Smooth muscle cell (in vitro differentiated cells): ENCODE results near the gene IGFL3. TPM values are rescaled to one million over a fixed set of nuclear protein-coding genes. Genes with fewer than 3 reads are reported as not detected.
A peak's percentile ranks its signal among the peaks of the same experiment; 100 is the strongest.

ENCODE experiments used
- DNase-seq: peaks from one replicate; lab custom pipeline; 2025; ENCODE audit not compliant: unreplicated experiment; lab: John Stamatoyannopoulos, UW
- H2AFZ ChIP-seq: fragments of 200-600 bp; sonication (generic); 2 replicates; pipeline ENCODE4 v1.6.0; 2016; ENCODE audit warnings: antibody characterized with exemption, low read depth, mild to moderate bottlenecking
- H3F3A ChIP-seq: fragments of 200-600 bp; sonication (generic); 2 replicates; pipeline ENCODE4 v1.6.0; 2017; ENCODE audit warnings: antibody characterized with exemption, low read depth
- H3K27ac ChIP-seq: fragments of 200-600 bp; sonication (generic); 2 replicates; pipeline ENCODE4 v1.5.1; 2016; ENCODE audit warnings: low read depth, mild to moderate bottlenecking
- H3K27me3 ChIP-seq: fragments of 200-600 bp; sonication (generic); 2 replicates; pipeline ENCODE4 v1.6.1; 2016; ENCODE audit warnings: low read depth, mild to moderate bottlenecking
- H3K36me3 ChIP-seq: fragments of 200-600 bp; sonication (generic); 2 replicates; pipeline ENCODE4 v1.5.1; 2016; ENCODE audit warnings: low read depth
- H3K4me1 ChIP-seq: fragments of 200-600 bp; sonication (generic); 2 replicates; pipeline ENCODE4 v1.5.1; 2016; ENCODE audit warnings: low read depth
- H3K4me2 ChIP-seq: fragments of 200-600 bp; sonication (generic); 2 replicates; pipeline ENCODE4 v1.6.0; 2016; ENCODE audit warnings: mild to moderate bottlenecking
- H3K4me3 ChIP-seq: fragments of 200-600 bp; sonication (generic); 2 replicates; pipeline ENCODE4 v1.5.1; 2016; ENCODE audit warnings: mild to moderate bottlenecking
- H3K79me2 ChIP-seq: fragments of 200-600 bp; sonication (generic); 2 replicates; pipeline ENCODE4 v1.6.0; 2016; ENCODE audit warnings: low read depth, mild to moderate bottlenecking
- H3K9ac ChIP-seq: fragments of 200-600 bp; sonication (generic); 2 replicates; pipeline ENCODE4 v1.6.0; 2016; ENCODE audit warnings: low read depth
- H3K9me3 ChIP-seq: fragments of 200-600 bp; sonication (generic); replicated peaks from 2 replicates; pipeline ENCODE4 v1.5.1; 2016; ENCODE audit warnings: low read depth
- H4K20me1 ChIP-seq: fragments of 200-600 bp; sonication (generic); 2 replicates; pipeline ENCODE4 v1.6.0; 2016; ENCODE audit warnings: low read depth
- WGBS: methylation state at CpG from one replicate; pipeline ENCODE4 v1.1.7; 2016; ENCODE audit warnings: low lambda C conversion rate; 5-methylcytosine and 5-hydroxymethylcytosine counted together
- polyA plus RNA-seq: library from polyadenylated mRNA; unstranded; fragments of >200 nt; fragmentation: Nextera tagmentation; extraction: Ambion mirVana; gene quantifications from 2 replicates; pipeline ENCODE4 v1.2.1, GENCODE V29; 2016
- total RNA-seq: library from RNA; depleted of rRNA; stranded (reverse); fragments of >200 nt; gene quantifications from 2 replicates; pipeline ENCODE4 v1.2.3, GENCODE V29; 2014
- TF ChIP-seq, protein P1 (sequence below): fragments of 200-600 bp; sonication (generic); IDR thresholded peaks from 2 replicates; pipeline ENCODE4 v1.5.1; 2017; ENCODE audit warnings: borderline replicate concordance, mild to moderate bottlenecking, antibody characterized with exemption; ENCODE audit not compliant: insufficient read depth, poor library complexity, severe bottlenecking

Gene IGFL3
- total and polyA plus RNA-seq, 2 experiments from 2014 or later: 5.9 to 10.2 TPM

DNA sequence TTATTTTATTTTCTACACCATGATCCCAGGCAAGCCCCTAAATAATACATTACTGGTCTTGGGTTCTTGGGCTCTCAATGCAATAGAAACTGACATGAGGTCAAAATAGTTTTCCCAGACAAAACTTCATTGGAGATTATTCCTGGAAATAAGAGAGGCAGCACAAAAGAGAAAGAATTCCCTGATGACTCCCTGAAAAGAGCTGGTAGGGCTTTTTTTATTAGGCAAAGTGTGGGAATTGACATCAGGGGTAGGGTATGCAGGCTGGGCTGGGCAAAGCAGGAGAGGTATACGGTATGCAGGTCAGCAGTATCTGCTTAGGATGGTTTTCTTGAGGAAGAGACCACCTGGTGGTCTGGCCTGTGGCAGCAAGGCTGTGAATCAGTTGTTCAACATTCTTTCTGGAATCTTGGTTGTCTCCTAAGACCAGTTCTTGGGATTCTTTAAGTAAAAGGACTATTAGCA is 9.3 kb upstream of the IGFL3 start:
- no peaks in the 10 kb centered on the region for H3K36me3 ChIP-seq
- no peaks in the 10 kb centered on the region for H4K20me1 ChIP-seq
- H3K27me3 ChIP-seq: no peaks in the 10 kb centered on the region
- no peaks in the 10 kb centered on the region for H3K79me2 ChIP-seq
- H2AFZ ChIP-seq: no peak overlapping the region
- H3K9ac ChIP-seq: peak overlapping the region; percentile 92
- peaks cover 9% of the 10 kb centered on the region for H3F3A ChIP-seq
- WGBS: 42% methylated on average over 1 of the region's 1 CpG
- H3K4me2 ChIP-seq: peak overlapping the region; percentile 58
- DNase-seq: no peak
- TF ChIP-seq, protein P1, sequence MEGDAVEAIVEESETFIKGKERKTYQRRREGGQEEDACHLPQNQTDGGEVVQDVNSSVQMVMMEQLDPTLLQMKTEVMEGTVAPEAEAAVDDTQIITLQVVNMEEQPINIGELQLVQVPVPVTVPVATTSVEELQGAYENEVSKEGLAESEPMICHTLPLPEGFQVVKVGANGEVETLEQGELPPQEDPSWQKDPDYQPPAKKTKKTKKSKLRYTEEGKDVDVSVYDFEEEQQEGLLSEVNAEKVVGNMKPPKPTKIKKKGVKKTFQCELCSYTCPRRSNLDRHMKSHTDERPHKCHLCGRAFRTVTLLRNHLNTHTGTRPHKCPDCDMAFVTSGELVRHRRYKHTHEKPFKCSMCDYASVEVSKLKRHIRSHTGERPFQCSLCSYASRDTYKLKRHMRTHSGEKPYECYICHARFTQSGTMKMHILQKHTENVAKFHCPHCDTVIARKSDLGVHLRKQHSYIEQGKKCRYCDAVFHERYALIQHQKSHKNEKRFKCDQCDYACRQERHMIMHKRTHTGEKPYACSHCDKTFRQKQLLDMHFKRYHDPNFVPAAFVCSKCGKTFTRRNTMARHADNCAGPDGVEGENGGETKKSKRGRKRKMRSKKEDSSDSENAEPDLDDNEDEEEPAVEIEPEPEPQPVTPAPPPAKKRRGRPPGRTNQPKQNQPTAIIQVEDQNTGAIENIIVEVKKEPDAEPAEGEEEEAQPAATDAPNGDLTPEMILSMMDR: no peak
- peak overlapping the region; percentile 98 for H3K27ac ChIP-seq
- H3K9me3 ChIP-seq: no peaks in the 10 kb centered on the region
- peaks cover 26% of the 10 kb centered on the region for H3K4me1 ChIP-seq
- no peak overlapping the region for H3K4me3 ChIP-seq

DNA sequence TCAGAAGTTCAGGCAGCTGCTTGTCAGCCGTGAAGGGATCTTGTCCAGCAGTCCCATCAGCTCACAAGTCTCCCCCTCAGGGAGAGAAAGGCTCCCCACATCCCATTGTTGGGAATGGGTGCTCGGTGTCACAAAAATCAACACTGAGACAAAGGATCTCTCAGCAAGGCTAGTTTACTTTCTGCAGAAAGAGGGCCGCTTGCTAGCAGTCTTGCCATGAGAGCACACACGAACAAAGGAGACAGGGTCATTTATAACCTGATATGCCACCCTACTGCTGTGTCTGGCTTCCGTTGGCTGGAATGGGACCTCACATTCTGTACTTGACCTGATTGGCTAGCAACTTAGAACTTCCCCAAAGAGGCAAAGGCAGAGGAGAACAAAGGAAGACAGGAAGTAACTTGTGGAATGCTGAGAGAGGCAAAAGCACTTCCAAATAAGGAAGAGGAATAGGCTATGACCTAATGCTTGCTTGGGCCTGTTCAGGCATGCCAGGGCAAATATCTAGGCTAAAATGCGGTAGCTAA is 8.7 kb upstream of the IGFL3 start:
- TF ChIP-seq, protein P1: no peak
- H3K36me3 ChIP-seq: no peaks in the 10 kb centered on the region
- peak overlapping the region; percentile 92 for H3K9ac ChIP-seq
- H3K9me3 ChIP-seq: no peaks in the 10 kb centered on the region
- H3F3A ChIP-seq: peaks cover 9% of the 10 kb centered on the region
- peaks cover 26% of the 10 kb centered on the region for H3K4me1 ChIP-seq
- no peaks in the 10 kb centered on the region for H3K79me2 ChIP-seq
- DNase-seq: no peak
- H3K27me3 ChIP-seq: no peaks in the 10 kb centered on the region
- peak overlapping the region; percentile 86 for H3K4me2 ChIP-seq
- H3K4me3 ChIP-seq: peak overlapping the region; percentile 38
- 26% methylated on average over 6 of the region's 6 CpGs for WGBS
- no peaks in the 10 kb centered on the region for H4K20me1 ChIP-seq
- no peak overlapping the region for H2AFZ ChIP-seq
- peak overlapping the region; percentile 98 for H3K27ac ChIP-seq

DNA sequence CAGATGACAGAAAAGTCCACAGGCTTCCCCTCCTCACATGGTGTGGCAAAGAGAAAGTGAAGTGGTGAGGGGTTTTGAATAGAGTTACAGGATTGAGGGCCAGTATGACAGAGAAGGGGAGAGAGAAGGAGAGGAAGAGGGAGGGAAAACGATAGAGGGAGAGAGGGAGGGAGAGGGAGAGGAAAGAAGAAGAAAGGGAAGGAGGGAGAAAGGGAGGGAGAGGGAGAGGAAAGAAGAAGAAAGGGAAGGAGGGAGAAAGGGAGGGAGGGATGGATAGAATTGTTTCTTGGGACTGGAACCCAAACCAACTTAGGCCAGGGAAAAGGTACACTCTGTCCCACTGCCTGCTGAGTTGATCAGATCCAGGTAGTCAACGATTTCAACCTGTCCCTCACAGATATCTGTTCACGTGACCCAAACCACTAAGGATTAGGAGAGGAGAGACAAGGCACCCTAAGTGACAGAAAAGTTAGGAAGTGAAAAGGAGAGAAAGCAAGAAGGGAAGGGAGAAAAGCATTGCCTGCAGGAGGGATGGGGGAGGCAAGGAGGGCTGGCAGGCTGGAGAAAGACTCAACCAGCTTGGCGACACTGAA is 8.1 kb upstream of the IGFL3 start:
- Histone ChIP-seq H4K20me1 (no peaks in the 10 kb centered on the region), H2AFZ (no peak overlapping the region), H3K27me3 (no peaks in the 10 kb centered on the region), H3K4me3 (peak overlapping the region; percentile 38), H3K4me2 (peak overlapping the region; percentile 86), H3K9me3 (no peaks in the 10 kb centered on the region), H3K79me2 (no peaks in the 10 kb centered on the region), H3K27ac (peak overlapping the region; percentile 98), H3K4me1 (peaks cover 26% of the 10 kb centered on the region), H3K9ac (peak overlapping the region; percentile 85), H3F3A (peaks cover 9% of the 10 kb centered on the region), H3K36me3 (no peaks in the 10 kb centered on the region)
- WGBS: 41% methylated on average over 4 of the region's 4 CpGs
- TF ChIP-seq, protein P1: no peak
- no peak for DNase-seq
